Measurements from ENCODE around the gene KRT222.

KRT222 gene

GRCh38 chr17:40658396-40658795 lies 6.6 kb downstream of the KRT222 start:
- Histone ChIP-seq H3K36me3 (ENCODE audit: insufficient read depth, low read length) (no peaks in the 10 kb centered on the region), H3K9ac (ENCODE audit: low read depth, low read length) (no peak overlapping the region), H3K4me3 (ENCODE audit: low read length) (no peak overlapping the region), H3K4me1 (ENCODE audit: insufficient read depth, low read length) (no peaks in the 10 kb centered on the region), H3K27ac (ENCODE audit: low read depth, low read length) (no peak overlapping the region), H3K9me3 (ENCODE audit: insufficient read depth, low read depth, low read length) (no peaks in the 10 kb centered on the region), H3K27me3 (ENCODE audit: insufficient read depth, low read length) (no peaks in the 10 kb centered on the region)

- no peak overlapping the region for H3K9ac ChIP-seq (ENCODE audit: low read depth, low read length)
- WGBS: 86% methylated on average over 5 of the region's 5 CpGs
- no peak overlapping the region for H3K4me3 ChIP-seq (ENCODE audit: low read length)
- H3K9me3 ChIP-seq (ENCODE audit: insufficient read depth, low read depth, low read length): no peaks in the 10 kb centered on the region
- H3K4me1 ChIP-seq (ENCODE audit: insufficient read depth, low read length): peaks cover 3% of the 10 kb centered on the region; the same call in 1 of the 2 replicates
- no peaks in the 10 kb centered on the region for H3K27me3 ChIP-seq (ENCODE audit: insufficient read depth, low read length)
- H3K27ac ChIP-seq (ENCODE audit: low read depth, low read length): no peak overlapping the region
- H3K36me3 ChIP-seq (ENCODE audit: insufficient read depth, low read length): no peaks in the 10 kb centered on the region
These were observed 13.0 kb downstream of the KRT222 start for GRCh38 chr17:40651939-40652338.

DNA sequence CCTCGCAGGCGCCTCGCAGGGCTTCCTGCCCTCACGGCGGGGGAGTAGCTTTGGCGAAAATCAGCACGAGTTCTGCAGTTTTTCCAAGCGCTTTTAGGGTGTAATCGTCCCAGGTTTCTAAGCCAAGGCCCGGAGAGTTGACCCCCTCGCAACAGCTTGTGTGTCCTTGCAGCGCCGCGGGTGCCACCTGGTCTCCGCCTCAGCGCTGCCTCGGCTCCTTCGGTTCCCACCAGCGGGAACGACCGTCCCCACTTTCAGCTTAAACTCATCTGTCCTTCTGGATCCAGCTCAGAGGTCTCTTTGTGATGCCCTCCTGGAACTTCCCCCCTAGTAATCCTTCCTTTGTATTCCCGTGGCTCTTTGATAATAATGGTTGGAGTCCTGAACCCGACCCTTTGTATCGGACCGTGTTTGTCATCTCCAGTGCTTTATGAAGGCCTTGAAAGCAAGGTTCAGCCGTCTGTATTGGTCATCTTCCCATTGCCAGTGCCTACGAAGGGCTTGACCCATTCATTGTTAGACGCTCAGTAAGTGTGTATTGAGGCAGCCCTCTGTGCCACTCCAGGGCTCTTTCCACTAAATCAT lies 16.5 kb downstream of the KRT222 start:
- 7% methylated on average over 28 of the region's 28 CpGs for WGBS
- peaks cover 27% of the 10 kb centered on the region for H3K36me3 ChIP-seq (ENCODE audit: insufficient read depth, low read length)
- H3K9ac ChIP-seq (ENCODE audit: low read depth, low read length): peak overlapping the region; percentile 99
- H3K4me1 ChIP-seq (ENCODE audit: insufficient read depth, low read length): peaks cover 13% of the 10 kb centered on the region
- H3K4me3 ChIP-seq (ENCODE audit: low read length): peak overlapping the region; percentile 100
- H3K27me3 ChIP-seq (ENCODE audit: insufficient read depth, low read length): no peaks in the 10 kb centered on the region
- H3K27ac ChIP-seq (ENCODE audit: low read depth, low read length): peak overlapping the region; percentile 93
- no peaks in the 10 kb centered on the region for H3K9me3 ChIP-seq (ENCODE audit: insufficient read depth, low read depth, low read length)

- Histone ChIP-seq H3K4me3 (ENCODE audit: low read length) (peak within 1 kb of the TSS; percentile 100), H3K4me1 (ENCODE audit: insufficient read depth, low read length) (peaks cover 13% of the 10 kb centered on the region), H3K27me3 (ENCODE audit: insufficient read depth, low read length) (no peaks in the 10 kb centered on the region), H3K27ac (ENCODE audit: low read depth, low read length) (peak within 1 kb of the TSS; percentile 93), H3K36me3 (ENCODE audit: insufficient read depth, low read length) (peaks cover 34% of the 10 kb centered on the region), H3K9me3 (ENCODE audit: insufficient read depth, low read depth, low read length) (no peaks in the 10 kb centered on the region), H3K9ac (ENCODE audit: low read depth, low read length) (peak within 1 kb of the TSS; percentile 99)
- under 1% methylated on average over 64 of the region's 64 CpGs for WGBS
These were observed 17.2 kb downstream of the KRT222 start, which contains the start of gene SMARCE1 for GRCh38 chr17:40647624-40648383. TSS of gene SMARCE1 (minus strand) at chr17:40647818. CDS start at chr17:40645802, 2,016 bp downstream.

GRCh38 chr17:40646791-40647623 lies 18.0 kb downstream of the KRT222 start:
- Histone ChIP-seq H3K4me1 (ENCODE audit: insufficient read depth, low read length) (peaks cover 13% of the 10 kb centered on the region), H3K4me3 (ENCODE audit: low read length) (peak overlapping the region; percentile 100), H3K9me3 (ENCODE audit: insufficient read depth, low read depth, low read length) (no peaks in the 10 kb centered on the region), H3K36me3 (ENCODE audit: insufficient read depth, low read length) (peaks cover 42% of the 10 kb centered on the region), H3K27me3 (ENCODE audit: insufficient read depth, low read length) (no peaks in the 10 kb centered on the region), H3K9ac (ENCODE audit: low read depth, low read length) (peak overlapping the region; percentile 99), H3K27ac (ENCODE audit: low read depth, low read length) (peak overlapping the region; percentile 93)
- 10% methylated on average over 17 of the region's 18 CpGs for whole genome bisulfite sequencing

GRCh38 chr17:40645943-40646342 lies 19.0 kb downstream of the KRT222 start:
- 98% methylated on average over 2 of the region's 2 CpGs for WGBS
- Histone ChIP-seq H3K4me1 (ENCODE audit: insufficient read depth, low read length) (peaks cover 13% of the 10 kb centered on the region), H3K27me3 (ENCODE audit: insufficient read depth, low read length) (no peaks in the 10 kb centered on the region), H3K27ac (ENCODE audit: low read depth, low read length) (no peak overlapping the region), H3K4me3 (ENCODE audit: low read length) (peak overlapping the region; percentile 100), H3K9me3 (ENCODE audit: insufficient read depth, low read depth, low read length) (no peaks in the 10 kb centered on the region), H3K9ac (ENCODE audit: low read depth, low read length) (no peak overlapping the region), H3K36me3 (ENCODE audit: insufficient read depth, low read length) (peaks cover 52% of the 10 kb centered on the region)

DNA sequence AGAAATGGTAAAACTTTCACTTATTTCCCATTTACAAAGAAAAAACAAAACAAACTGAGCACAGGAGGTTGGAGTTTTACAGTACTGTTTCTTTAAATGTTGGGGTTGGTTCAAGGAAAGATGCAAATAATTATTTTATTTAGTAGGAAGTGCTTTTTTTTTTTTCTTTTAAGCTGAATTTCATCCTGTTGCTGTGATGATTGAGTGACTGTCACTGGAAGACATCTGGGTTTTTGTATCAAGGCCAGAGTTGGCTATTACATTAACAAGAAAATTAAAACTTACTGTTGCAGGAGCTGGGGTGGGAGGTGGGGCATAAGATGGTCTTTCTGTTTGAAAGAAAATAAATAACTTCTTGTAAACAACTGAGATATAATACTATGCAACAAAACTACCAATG lies 19.7 kb downstream of the KRT222 start:
- H3K27ac ChIP-seq (ENCODE audit: low read depth, low read length): no peak overlapping the region
- peaks cover 59% of the 10 kb centered on the region for H3K36me3 ChIP-seq (ENCODE audit: insufficient read depth, low read length)
- no peak overlapping the region for H3K9ac ChIP-seq (ENCODE audit: low read depth, low read length)

DNA sequence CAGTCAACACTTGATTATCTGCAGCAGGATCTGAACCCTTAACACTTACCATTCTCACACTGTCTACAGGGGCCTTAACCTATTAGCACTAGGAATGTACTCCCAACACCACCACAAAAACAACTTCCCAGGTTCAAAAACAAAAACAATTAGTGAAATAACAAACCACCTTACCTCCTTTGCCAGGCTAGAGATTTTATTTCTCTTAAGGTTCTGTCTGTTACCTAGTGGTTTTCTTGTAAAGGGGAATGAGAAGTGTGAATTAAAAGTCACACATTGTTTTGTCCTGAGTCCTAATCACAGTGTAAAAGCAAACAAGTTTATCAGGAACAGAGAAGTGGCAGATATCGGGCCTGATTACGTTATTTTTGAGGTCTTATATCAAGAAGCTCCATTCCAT lies 27.0 kb downstream of the KRT222 start:
- Histone ChIP-seq H3K27me3 (ENCODE audit: insufficient read depth, low read length) (no peaks in the 10 kb centered on the region), H3K4me1 (ENCODE audit: insufficient read depth, low read length) (no peaks in the 10 kb centered on the region), H3K27ac (ENCODE audit: low read depth, low read length) (no peak overlapping the region), H3K4me3 (ENCODE audit: low read length) (no peak overlapping the region), H3K9me3 (ENCODE audit: insufficient read depth, low read depth, low read length) (no peaks in the 10 kb centered on the region), H3K9ac (ENCODE audit: low read depth, low read length) (no peak overlapping the region), H3K36me3 (ENCODE audit: insufficient read depth, low read length) (peaks cover 100% of the 10 kb centered on the region)
- WGBS: 100% methylated on average over 2 of the region's 2 CpGs

More for the DNA sequence above, 19.7 kb downstream of the KRT222 start:
- H3K4me3 ChIP-seq (ENCODE audit: low read length): no peak overlapping the region
- H3K4me1 ChIP-seq (ENCODE audit: insufficient read depth, low read length): peaks cover 13% of the 10 kb centered on the region
- no peaks in the 10 kb centered on the region for H3K9me3 ChIP-seq (ENCODE audit: insufficient read depth, low read depth, low read length)
- no peaks in the 10 kb centered on the region for H3K27me3 ChIP-seq (ENCODE audit: insufficient read depth, low read length)

DNA sequence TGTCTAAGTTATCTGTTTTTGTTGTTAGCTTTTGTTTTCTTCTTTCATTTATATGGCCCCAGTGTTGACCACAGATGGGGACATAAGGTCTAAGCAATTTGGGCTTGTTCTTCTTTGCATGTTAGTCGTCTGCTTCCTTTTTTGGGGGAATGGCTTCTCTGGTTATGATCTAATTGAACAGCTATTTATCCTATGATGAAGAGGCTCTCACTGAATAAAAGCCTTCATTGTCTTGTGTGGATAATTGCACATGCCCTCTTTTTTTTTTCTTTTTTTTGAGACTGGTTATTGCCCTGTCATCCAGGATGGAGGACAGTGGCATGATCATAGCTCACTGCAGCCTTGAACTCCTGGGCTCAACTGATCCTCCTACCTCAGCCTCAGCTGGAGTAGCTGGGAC lies 31.1 kb downstream of the KRT222 start:
- Histone ChIP-seq H3K4me3 (ENCODE audit: low read length) (no peak overlapping the region), H3K27me3 (ENCODE audit: insufficient read depth, low read length) (no peaks in the 10 kb centered on the region), H3K27ac (ENCODE audit: low read depth, low read length) (no peak overlapping the region), H3K4me1 (ENCODE audit: insufficient read depth, low read length) (no peaks in the 10 kb centered on the region), H3K36me3 (ENCODE audit: insufficient read depth, low read length) (peaks cover 100% of the 10 kb centered on the region), H3K9ac (ENCODE audit: low read depth, low read length) (no peak overlapping the region), H3K9me3 (ENCODE audit: insufficient read depth, low read depth, low read length) (no peaks in the 10 kb centered on the region)
- 100% methylated on average over 1 of the region's 1 CpG for WGBS

GRCh38 chr17:40632216-40632615 lies 32.8 kb downstream of the KRT222 start:
- peaks cover 100% of the 10 kb centered on the region for H3K36me3 ChIP-seq (ENCODE audit: insufficient read depth, low read length)

DNA sequence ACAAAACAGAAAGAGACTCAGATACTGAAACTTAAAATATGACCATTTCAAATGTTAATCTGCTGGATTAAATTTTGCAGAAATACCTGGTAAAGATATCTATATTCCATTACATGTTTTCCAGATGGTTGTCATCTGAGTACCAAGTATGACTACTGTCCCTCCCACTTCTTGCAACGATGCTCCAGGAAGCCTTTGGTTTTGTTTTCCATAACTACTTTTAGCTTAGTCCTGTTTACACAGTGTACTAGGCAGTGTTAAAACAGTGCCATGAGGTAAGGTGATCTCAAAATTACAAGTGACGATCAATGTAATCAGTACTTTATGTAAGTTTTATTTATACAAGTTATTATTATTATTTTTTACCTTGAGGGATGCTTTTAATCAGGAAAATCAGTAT lies 35.1 kb downstream of the KRT222 start:
- Histone ChIP-seq H3K27ac (ENCODE audit: low read depth, low read length) (no peak overlapping the region), H3K9me3 (ENCODE audit: insufficient read depth, low read depth, low read length) (no peaks in the 10 kb centered on the region), H3K9ac (ENCODE audit: low read depth, low read length) (no peak overlapping the region), H3K4me3 (ENCODE audit: low read length) (no peak overlapping the region), H3K27me3 (ENCODE audit: insufficient read depth, low read length) (no peaks in the 10 kb centered on the region), H3K4me1 (ENCODE audit: insufficient read depth, low read length) (no peaks in the 10 kb centered on the region), H3K36me3 (ENCODE audit: insufficient read depth, low read length) (peaks cover 79% of the 10 kb centered on the region)
- 89% methylated on average over 1 of the region's 2 CpGs for WGBS

More at GRCh38 chr17:40632216-40632615, 32.8 kb downstream of the KRT222 start:
- H3K4me1 ChIP-seq (ENCODE audit: insufficient read depth, low read length): no peaks in the 10 kb centered on the region
- H3K9ac ChIP-seq (ENCODE audit: low read depth, low read length): no peak overlapping the region
- H3K4me3 ChIP-seq (ENCODE audit: low read length): no peak overlapping the region
- H3K27me3 ChIP-seq (ENCODE audit: insufficient read depth, low read length): no peaks in the 10 kb centered on the region
- no peaks in the 10 kb centered on the region for H3K9me3 ChIP-seq (ENCODE audit: insufficient read depth, low read depth, low read length)
- WGBS: 96% methylated on average over 9 of the region's 9 CpGs
- no peak overlapping the region for H3K27ac ChIP-seq (ENCODE audit: low read depth, low read length)
